Measurements from ENCODE around the gene DCAF6.

- no peak for TF ChIP-seq POLR2A (IDR thresholded peaks at IDR 0.05; ENCODE audit: low read depth, low read length)
- TF ChIP-seq POLR2AphosphoS5 (IDR thresholded peaks at IDR 0.05; ENCODE audit: low read depth, low read length), result no peak
- no peak for TF ChIP-seq SPI1 (IDR thresholded peaks at IDR 0.05; ENCODE audit: low read depth, low read length)
These were observed 13.0 kb upstream of the DCAF6 start for GRCh38 chr1:167923324-167924056.
